Glomerular endothelial cell (primary cell): Measurements from ENCODE around the gene ZNF41. TPM values are rescaled to one million over a fixed set of nuclear protein-coding genes. Genes with fewer than 3 reads are reported as not detected.
"Not testable (repeated sequence)": the region's sequence is repeated elsewhere in the genome, so short reads cannot be mapped to it uniquely, and the experiment has no call there.

Experiments
- DNase-seq: peaks from one replicate; pipeline ENCODE4 v3.0.0-alpha.2; 2011; ENCODE audit warnings: low read depth, low spot score; ENCODE audit errors: extremely low read depth
- total RNA-seq: library from RNA; depleted of rRNA; stranded (reverse); fragments of >200 nt; gene quantifications from 2 replicates; pipeline ENCODE4 v1.2.3, GENCODE V29; 2015

Gene ZNF41
- total RNA-seq, 1 donor from 2014 or later, result 7.7 TPM

DNA sequence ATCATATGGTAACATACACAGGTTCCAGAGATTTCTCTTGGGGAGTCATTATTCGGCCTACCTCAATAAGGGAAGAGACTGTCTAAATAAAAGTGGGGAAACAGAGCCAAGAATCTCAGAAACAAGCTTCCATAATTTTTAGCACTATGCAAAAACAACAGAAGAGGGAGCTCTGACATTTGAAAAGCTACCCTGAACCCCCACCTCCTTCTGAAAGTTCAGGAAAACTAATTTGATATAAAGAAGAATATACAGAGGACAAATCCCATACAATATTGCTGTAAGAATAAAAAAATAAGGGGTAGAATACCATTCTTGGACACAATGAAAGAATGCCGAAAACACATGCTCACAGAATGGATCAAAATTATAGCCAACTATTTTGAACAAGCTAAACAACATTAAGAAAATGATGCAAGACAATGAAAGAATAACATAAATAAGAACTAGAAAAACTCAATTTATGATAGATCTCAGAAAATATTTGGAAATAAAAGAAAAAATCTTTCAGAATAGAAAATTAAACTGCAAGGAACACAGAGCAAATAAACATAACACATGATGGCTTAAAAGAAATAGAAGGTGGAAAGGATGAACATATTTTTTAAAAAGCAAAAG is 14.4 kb upstream of the ZNF41 start:
- DNase-seq, result no peak

DNA sequence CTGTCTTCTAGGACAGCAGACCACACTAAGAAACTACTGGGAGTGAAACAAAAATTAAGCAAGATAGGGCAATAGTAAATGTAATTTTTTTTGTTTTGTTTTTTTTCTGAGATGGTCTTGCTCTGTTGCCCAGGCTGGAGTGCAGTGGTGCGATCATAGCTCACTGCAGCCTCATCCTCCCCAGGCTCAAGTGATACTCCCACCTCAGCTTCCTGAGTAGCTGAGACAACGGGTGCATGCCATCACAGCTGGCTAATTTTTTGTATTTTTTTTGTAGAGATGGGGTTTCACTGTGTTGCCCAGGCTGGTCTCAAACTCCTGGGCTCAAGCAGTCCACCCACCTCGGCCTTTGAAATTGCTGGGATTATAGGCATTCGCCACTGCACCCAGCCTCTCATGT is 9.1 kb upstream of the ZNF41 start:
- not testable (repeated sequence) for DNase-seq

DNA sequence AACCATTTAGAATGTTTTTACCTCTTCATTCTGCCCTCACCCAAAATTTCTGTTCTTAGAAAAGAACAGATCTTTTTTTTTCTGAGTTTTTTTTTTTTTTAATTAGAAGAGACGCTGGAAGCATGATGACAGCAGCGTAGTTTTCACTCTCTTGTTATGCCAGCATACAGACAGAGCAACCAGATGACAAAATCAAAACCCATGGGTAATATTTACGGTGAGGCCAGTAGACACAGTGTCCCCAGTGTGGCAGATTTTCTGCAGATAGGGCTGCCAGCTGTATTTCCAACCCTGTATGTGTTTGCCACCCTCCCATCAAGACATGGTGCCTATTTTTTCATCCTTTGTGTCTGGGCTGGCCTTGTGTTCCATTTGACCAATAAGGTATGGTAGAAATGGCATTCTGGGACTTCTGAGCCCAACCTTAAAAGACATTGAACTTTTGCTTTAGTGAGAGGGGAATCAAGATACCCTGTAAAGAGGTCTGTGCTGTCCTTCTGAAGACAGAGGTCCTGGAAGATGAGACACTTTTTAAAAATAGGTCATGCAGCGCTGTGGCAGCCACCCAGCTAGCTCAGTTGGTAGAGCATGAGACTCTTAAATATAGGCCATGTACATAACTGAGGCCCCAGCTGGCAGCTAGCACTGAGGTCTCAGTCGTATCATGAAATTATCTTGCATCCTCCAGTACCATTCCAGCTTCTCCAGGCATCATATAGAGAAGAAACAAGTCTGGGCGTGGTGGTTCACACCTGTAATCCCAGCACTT is 6.7 kb upstream of the ZNF41 start:
- DNase-seq, result no peak

DNA sequence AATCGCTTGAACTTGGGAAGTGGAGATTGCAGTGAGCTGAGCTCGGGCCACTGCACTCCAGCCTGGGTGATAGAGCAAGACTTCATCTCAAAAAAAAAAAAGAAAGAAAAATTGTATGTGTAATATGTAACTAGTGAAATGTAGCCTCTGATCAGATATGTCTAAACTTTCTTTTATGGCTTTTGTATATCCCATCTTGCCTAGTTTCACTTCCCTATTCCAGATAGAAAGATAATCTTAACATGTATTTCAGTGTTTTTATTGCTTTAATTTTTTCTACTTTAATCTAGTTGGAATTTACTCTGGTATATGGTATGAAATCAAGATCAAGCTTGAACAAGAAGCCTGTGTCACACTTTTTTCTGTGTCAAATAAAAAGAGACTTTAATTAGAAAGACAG is 1.9 kb upstream of the ZNF41 start:
- no peak for DNase-seq

DNA sequence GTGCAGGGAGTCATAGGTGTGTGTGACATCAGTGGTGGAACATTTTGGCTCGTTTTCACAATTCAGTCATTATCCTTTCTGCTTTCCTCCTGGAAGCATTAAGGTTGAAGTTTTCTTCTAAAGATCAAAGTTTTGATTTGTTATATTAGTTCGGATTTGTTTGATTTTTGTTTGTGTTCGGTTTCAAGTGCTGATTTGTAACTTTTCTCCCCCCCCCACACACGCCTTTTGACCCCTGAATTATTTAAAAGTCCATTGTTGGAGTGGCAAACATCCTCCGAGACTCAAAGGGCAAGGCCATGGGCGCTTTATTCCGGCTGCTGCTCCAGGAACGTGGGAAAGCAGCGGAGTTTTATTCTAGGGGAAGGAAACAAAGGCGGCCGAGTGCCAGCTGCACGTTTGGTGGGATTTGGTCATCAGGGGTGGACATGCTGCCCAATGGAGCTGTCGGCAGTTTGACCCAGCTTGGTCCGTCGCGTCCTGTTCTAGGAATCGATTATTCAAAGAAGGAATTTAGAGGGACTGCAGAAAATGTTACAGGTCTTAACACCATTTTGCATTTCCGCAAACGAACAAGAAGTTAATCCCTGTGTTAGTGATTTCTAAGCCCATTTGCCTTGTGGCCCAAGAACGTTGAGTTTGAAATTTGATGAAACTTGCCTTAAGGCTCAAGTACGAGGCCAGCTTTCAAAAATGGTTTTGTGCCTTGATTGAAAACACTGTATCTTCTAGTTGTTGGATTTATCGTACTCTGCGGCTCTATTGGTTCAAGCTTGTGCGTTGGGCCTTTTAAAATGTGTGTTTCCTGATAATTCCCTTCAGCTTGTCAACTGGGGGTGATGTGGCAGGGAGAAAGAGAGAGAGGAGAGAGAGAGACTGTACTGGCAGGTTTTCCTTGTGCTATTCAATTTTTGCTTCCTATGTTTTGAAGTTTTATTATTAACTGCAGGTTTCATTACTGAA is 565 bp upstream of the ZNF41 start:
- no peak for DNase-seq

DNA sequence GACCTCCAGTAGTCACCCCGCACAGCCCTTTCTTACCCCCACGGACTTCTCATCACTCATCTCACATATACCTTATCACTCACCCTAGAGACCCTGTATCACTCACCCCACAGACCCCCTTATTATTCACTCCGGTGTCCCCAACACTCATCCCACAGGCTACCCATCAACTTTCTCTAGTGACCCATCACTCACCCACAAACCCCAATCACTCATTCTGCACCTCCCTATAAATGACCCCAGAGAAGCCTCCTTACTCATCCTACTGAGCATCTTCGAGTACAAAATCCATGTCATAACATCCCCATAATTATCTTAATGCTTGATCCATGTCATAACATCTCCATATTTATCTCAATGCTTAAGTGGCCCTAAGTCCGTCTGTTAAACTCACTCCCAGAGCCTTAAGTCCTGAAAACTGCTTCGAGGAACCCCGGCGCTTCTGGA is 934 bp downstream of the ZNF41 start:
- DNase-seq, result no peak

DNA sequence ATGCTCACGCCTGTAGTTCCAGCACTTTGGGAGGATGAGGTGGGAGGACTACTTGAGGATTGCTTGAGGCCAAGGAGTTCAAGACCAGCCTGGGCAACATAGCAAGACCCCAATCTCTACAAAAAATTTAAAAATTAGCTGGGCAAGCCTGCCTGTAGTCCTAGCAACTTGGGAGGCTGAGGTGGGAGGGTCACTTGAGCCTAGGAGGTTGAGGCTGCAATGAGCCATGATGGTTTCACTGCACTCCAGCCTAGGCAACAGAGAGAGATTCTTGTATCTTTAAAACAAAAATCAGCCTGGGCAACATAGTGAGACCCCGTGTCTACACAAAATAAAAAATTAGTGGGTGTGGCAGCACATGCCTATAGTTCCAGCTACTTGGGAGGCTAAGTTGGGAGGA is 1.9 kb downstream of the ZNF41 start:
- DNase-seq, result no peak

DNA sequence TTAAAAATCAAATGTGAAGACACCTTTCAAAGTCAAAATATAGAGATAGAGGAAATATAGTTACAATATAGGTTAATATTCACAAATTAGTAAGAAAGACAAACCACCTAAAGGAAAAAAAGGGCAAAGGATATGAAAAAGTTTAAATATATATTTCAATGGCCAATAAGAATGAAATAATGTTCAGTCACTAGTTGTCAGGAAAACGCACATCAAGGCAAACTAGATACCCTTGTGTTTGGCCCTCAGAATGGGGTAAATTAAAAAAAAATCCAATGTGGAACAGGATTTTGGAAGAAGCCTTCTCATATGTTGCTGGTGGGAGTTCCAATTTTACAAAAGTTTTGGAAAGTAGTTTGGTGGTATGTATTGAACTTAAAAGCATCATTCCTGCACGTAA is 2.4 kb downstream of the ZNF41 start:
- no peak for DNase-seq

DNA sequence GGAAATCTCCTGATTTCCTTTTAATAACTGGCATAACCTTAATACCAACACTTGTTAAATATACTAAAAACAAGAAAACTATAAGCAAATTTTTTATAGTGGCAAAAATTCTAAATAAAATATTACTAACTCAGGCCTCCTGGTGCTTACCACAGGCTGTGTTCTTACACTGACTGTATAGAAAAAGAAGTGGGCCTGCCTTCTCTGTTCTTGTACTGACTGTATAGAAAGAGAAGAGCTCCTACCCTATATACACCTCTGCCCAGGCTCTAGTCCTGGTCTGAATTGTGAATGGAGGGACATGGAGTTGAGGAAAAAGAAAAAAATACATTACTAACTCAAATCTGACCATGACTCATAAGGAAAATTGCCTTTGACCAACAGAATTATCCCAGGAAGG is 7.5 kb downstream of the ZNF41 start:
- DNase-seq, result no peak

DNA sequence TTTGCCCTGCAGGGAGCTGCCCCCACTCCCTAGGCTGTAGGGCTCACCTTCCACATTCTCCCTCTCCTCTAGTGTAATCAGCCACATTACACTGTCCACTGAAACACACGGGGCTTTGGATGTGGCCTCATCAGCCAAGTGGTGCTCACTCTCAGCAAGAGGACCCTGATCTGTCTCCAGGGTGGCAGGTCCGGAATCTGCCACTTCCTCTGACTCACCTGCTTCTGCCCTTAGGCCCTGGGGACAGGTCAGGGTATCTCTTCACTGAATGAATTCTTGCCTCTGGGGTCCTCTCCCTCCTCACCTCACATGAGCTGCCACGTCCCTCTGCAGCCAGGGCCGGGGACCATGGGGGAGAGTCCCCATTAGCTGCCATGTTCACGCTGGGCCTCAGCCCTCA is 15.9 kb downstream of the ZNF41 start:
- no peak for DNase-seq

DNA sequence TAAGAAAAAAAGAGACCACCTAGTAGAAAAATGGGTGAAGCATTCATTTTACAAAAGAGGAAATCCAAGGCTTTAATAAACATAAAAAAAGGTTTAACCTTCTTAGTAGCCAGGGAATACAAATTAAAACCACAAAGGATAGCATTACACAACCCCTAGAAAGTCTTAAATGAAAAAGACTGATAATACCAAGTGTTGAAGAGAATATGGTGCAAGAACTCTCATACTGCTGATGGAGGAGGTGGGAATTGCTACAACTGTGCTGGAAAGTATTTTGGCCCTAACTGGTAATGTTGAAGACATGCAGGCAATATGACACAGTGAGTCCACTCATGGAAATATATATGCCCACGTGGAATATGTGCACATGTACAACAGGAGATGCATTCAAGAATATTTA is 22.5 kb downstream of the ZNF41 start:
- DNase-seq, result no peak

DNA sequence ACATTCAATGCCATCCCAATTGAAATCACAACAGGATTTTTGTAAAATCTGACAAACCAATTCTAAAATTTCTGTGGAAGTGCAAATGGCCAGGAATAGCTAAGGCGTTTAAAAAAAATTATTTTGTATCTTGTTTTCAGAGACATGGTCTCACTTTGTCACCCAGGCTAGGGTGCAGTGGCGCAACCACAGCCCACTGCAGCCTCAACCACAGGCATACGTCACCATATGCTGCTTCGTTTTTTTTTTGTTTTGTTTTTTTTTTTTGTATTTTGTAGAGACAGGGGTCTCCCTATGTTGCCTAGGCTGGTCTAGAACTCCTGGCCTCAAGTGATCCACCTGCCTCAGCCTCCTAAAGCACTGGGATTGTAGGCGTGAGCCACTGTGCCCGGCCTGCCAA is 24.5 kb downstream of the ZNF41 start:
- DNase-seq, result no peak

DNA sequence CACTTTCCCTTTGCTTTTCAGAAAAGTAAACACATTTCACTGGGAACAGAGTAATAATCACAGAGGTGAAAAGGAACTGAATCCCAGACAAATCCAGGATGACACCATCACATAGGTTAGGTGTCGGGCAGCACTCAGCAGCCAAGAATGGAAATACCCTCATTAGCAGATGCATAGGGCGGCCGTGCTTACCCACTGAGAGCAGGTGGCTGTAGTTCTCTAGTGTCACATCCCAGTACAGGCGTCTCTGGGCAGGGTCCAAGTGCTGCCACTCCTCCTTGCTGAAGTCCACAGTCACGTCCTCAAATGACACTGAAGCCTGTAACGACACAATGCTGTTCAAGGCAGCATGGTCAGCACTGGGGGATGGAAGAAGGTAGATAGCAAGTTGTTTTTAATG is 26.9 kb downstream of the ZNF41 start:
- no peak for DNase-seq

DNA sequence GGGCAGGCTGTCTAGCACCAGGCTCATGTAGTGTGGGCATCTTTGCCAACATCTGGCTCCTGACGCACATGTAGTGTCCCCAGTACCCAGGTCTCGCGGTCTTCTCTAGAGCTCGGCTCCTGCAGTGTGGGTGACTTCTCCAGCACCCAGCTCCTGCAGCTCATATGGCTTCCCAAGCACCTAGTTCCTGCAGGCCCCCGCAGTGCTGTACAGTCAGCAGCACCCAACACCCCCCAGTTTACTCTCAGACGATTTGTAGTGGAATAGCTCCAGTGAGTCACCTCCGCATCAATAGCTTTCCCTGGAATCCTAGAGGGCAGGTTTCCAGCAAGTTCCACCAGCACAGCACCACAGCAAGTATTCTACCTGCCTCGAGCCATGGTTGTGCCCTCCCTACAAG is 30.9 kb downstream of the ZNF41 start:
- no peak for DNase-seq

DNA sequence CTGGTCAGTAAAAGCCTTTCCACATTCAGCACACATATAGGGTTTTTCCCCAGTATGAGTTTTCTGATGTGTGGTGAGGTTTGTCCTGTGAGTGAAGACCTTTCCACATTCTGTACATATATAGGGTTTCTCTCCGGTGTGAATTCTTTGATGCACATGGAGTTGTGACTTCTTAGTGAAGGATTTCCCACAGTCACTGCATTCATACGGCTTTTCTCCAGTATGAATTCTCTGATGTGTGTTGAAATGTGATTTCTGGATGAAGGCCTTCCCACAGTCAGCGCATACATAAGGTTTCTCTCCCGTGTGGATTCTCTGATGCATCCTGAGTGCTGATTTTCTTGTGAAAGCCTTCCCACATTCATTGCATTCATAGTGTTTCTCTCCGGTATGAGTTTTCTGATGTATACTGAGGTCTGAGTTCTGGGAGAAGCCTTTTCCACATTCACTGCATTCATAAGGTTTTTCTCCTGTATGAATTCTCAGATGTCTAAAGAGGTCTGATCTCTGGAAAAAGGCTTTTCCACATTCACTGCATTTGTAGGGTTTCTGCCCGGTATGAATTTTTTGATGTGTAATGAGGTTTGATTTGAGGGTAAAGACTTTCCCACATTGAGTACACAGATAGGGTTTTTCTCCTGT is 34.7 kb downstream of the ZNF41 start:
- no peak for DNase-seq

DNA sequence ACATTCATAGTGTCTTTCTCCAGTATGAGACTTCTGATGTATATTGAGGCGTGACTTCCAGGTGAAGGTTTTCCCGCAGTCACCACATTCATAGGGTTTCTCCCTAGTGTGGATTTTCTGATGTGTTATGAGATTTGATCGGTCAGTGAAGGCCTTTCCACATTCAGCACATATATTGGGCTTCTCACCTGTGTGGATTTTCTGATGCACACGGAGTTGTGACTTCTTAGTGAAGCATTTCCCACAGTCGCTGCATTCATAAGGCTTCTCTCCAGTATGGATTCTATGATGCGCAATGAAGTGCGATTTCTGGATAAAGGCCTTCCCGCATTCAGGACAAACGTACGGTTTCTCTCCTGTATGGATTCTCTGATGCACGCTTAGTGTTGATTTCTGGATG is 35.4 kb downstream of the ZNF41 start:
- no peak for DNase-seq

DNA sequence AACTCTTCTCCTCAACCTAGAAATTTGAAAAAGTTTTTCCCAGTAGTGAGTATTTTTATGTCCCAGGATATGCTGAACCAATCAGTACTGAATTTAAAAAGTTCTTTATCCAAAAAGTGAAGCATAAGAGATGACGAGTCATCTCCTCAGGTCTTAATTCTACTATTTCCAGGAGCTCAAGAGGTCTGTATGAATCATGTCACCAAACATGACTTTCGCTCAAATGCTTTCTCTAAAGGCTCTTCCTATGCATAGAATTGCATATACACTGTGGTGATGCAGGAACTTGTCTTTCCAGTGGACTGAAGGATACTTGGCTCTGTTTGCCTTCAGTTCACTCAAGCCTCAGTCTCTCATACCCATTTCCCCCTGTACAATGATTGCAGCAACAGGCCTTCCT is 36.1 kb downstream of the ZNF41 start:
- DNase-seq, result no peak

DNA sequence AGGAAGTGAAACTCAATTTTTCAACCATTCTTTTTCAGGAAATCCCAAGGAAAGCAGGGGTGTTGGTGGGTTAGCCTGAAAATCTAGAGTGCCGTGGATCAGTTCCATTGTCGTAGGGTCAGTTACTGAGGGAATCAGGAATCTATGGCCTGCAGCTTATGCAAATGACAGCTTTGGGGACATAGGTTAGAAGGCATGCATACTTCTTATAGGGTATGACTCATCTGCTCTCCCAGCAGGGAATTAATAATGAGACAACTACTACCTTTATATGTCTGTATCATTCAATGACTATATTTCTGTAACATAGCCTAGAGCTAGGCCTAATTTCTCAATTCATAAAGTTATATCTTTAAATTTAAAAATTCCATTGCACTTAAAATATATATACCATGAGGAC is 36.6 kb downstream of the ZNF41 start:
- no peak for DNase-seq

DNA sequence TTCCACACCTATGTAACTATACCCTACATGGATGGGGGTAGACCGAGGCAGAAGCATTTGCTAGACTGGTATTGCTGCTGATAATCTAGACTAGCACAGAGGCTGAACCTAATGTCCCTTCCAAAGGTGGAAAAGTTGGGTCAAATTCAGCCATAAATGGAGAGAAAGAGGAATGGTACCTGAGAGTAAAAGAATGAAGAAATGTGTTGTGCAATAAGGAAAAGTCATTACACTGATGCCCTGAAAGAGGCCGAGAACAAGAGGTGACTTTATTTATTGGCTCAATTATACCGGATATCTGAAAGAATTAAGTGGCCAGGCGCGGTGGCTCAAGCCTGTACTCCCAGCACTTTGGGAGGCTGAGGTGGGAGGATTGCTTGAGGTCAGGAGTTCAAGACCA is 52.1 kb downstream of the ZNF41 start:
- DNase-seq, result no peak

DNA sequence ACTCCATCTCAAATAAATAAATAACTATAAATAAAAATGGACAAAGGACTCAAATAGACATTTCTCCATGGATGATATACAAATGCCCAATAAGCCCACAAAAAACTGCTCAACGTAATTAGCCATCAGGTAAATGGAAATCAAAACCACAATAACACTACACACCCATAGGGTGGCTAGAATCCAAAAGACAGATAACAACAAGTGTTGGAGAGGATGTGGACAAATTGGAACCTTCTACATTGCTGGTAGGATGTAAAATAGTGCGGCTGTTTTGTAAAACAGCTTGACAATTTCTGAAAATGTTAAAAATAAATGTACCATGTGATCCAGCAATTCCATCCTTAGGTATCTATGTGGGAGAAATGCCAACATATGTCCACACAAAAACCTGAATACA is 60.6 kb downstream of the ZNF41 start:
- no peak for DNase-seq

DNA sequence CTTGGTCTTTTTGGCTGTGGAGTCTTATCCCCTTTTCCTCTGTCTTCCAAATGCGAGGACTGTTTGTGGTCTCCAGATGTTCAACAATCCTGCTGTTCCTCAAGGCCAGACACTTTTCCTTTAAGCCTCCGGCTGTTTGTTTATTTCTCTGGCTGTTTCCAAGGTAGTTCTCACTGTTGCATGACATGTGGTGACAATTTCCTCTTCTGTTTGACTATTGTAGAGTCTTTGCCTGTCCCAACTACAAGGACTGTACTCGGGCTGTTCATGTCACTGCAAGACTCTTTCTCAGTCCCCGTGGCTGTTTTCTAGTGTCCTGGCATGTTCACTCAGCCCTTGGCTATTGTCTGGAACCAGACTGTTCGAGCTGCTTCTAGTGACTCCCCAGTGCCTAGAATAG is 62.1 kb downstream of the ZNF41 start:
- DNase-seq, result no peak
